H1 (cell line): ENCODE data around the gene HRH1. TPM values are rescaled to one million over a fixed set of nuclear protein-coding genes. Genes with fewer than 3 reads are reported as not detected.

Source experiments
- JUN ChIP-seq: IDR thresholded peaks from 2 replicates; pipeline ENCODE4 v1.6.1; 2011; ENCODE audit warnings: low read depth, mild to moderate bottlenecking, improper control_type of control experiment, low read length
- SRF ChIP-seq: IDR thresholded peaks from 2 replicates; pipeline ENCODE4 v1.6.1; 2011; ENCODE audit warnings: mild to moderate bottlenecking, low read depth, low read length, moderate library complexity
- polyA plus RNA-seq, 7 experiments: library from polyadenylated mRNA; depleted of rRNA in 3 of 7; stranded (reverse) in 5 of 7; unstranded in 2 of 7; fragments of >200 nt in 5 of 7; fragments of 200-250 nt in 2 of 7; gene quantifications; 1 replicate in 5 of 7; 2 replicates in 1 of 7; 4 replicates in 1 of 7; pipeline versions ENCODE4 v1.2.1 to v1.2.3, GENCODE V29; 2011 to 2013; ENCODE audit warnings: missing spikeins in 2 of 7, mixed read lengths in 2 of 7
- total RNA-seq: library from RNA; stranded (reverse); fragmentation: NEBNext Ultra II Directional; extraction: Animal tissue kit (Norgen Biotek cat#: 25700); gene quantifications from 2 replicates; pipeline ENCODE4 v1.2.1, GENCODE V29; 2021

The HRH1 gene
- total and polyA plus RNA-seq, 2 of the 8 experiments (the other 6 are each of a cell fraction or from before 2014, with no cell fraction given): 0.11 TPM; not detected in 1

DNA sequence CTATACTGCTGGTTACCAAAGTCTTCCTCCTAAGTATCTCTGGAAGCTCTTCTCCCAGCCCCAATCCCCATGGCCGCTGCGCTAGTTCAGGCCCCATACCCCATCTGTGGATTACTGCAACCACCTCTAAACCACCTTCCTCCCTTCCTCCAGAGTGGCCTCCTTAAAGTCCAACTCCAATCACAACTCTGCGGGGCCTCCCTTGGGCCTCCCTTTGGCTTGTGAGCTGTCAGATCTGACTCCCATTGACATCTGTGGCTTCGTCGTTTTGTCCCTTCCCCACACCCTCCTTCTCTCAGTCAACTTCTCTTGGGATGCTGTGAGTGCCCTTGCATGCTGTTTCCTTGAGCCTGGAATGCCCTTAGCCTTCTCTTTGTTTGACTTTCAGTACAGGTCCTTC, 9.3 kb upstream of the HRH1 start (continued):
- TF ChIP-seq SRF (no peak), JUN (no peak)
